Neural cell (in vitro differentiated cells): Measurements from ENCODE around the gene PIGM.

Experiments
- EP300 ChIP-seq: fragments of 450-650 bp; conservative IDR thresholded peaks from 2 replicates; pipeline ENCODE4 v1.6.1; 2014; ENCODE audit warnings: antibody characterized with exemption, mild to moderate bottlenecking, moderate library complexity; ENCODE audit not compliant: poor library complexity, severe bottlenecking
- EZH2 ChIP-seq: fragments of 200-600, 300-800 bp; shearing (Covaris generic), sonication (generic); IDR thresholded peaks from 2 replicates; pipeline ENCODE4 v1.6.1; 2014; ENCODE audit warnings: antibody characterized with exemption, low read length, borderline replicate concordance, mild to moderate bottlenecking; ENCODE audit not compliant: insufficient read depth, poor library complexity, severe bottlenecking
- RAD21 ChIP-seq: fragments of 450-650 bp; conservative IDR thresholded peaks from 2 replicates; pipeline ENCODE4 v1.6.1; 2014; ENCODE audit warnings: antibody characterized with exemption, mild to moderate bottlenecking, moderate library complexity
- TF ChIP-seq, protein P1 (sequence below): fragments of 450-650 bp; IDR thresholded peaks from 2 replicates; pipeline ENCODE4 v1.5.1; 2014; ENCODE audit warnings: antibody characterized with exemption, mild to moderate bottlenecking, moderate library complexity; ENCODE audit not compliant: poor library complexity, severe bottlenecking

DNA sequence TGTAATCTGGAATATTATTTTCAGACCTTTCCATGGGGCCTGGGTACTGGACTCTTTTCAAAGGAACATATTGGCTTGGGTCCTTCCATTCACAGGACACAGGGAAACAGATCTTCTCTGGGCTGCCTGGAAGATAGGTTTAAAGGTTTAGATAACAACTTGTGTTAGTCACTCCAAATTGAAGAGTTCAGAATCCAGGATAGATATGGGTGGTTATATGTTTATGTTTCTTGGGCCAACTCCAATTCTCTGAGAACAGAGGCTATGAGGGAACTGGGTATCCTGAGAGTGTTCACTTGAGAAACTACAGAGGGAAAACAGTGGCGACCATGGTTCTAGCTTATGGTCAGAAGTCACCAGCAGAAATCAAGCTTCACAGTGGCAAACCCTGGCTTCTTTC is 8.7 kb upstream of the PIGM start:
- TF ChIP-seq, protein P1, sequence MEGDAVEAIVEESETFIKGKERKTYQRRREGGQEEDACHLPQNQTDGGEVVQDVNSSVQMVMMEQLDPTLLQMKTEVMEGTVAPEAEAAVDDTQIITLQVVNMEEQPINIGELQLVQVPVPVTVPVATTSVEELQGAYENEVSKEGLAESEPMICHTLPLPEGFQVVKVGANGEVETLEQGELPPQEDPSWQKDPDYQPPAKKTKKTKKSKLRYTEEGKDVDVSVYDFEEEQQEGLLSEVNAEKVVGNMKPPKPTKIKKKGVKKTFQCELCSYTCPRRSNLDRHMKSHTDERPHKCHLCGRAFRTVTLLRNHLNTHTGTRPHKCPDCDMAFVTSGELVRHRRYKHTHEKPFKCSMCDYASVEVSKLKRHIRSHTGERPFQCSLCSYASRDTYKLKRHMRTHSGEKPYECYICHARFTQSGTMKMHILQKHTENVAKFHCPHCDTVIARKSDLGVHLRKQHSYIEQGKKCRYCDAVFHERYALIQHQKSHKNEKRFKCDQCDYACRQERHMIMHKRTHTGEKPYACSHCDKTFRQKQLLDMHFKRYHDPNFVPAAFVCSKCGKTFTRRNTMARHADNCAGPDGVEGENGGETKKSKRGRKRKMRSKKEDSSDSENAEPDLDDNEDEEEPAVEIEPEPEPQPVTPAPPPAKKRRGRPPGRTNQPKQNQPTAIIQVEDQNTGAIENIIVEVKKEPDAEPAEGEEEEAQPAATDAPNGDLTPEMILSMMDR: no peak
- TF ChIP-seq EZH2 (no peak), RAD21 (no peak), EP300 (no peak)
